Heart left ventricle (tissue), 16 donors: ENCODE results near the gene XCL2. TPM values are rescaled to one million over a fixed set of nuclear protein-coding genes. Genes with fewer than 3 reads are reported as not detected.
"Not testable (repeated sequence)": the region's sequence is repeated elsewhere in the genome, so short reads cannot be mapped to it uniquely, and the experiment has no call there.

ENCODE experiments used
- ATAC-seq, 4 donors: fragments of 200-7000 bp; cut with Tn5 transposase; one replicate each; pipeline ENCODE4 v1.9.1; 2020 to 2022; ENCODE audit warnings: moderate library complexity in 4 of 4, mild to moderate bottlenecking in 3 of 4, moderate number of reproducible peaks in 1 of 4
- DNase-seq, 5 donors: peaks; one replicate each; pipeline ENCODE4 v3.0.0-alpha.2; 2020
- H3K27ac ChIP-seq, 12 donors: fragments of 200-600 bp; sonication (generic) in 4 of 12; one replicate each; pipeline versions ENCODE4 v1.5.0 to v1.8.0; 2016 to 2022; ENCODE audit warnings: mild to moderate bottlenecking in 2 of 12
- H3K27me3 ChIP-seq, 9 donors: fragments of 200-600 bp; sonication (generic) in 2 of 9; one replicate each; pipeline versions ENCODE4 v1.5.1 to v1.8.0; 2016 to 2022; ENCODE audit warnings: mild to moderate bottlenecking in 3 of 9
- H3K36me3 ChIP-seq, 9 donors: fragments of 200-600 bp; sonication (generic) in 2 of 9; one replicate each; pipeline versions ENCODE4 v1.5.0 to v1.8.0; 2018 to 2022; ENCODE audit warnings: mild to moderate bottlenecking in 2 of 9
- H3K4me1 ChIP-seq, 12 donors: fragments of 200-600 bp; sonication (generic) in 4 of 12; one replicate each; pipeline versions ENCODE4 v1.5.0 to v1.8.0; 2016 to 2022; ENCODE audit warnings: mild to moderate bottlenecking in 3 of 12
- H3K4me3 ChIP-seq, 12 donors: fragments of 200-600 bp; sonication (generic) in 4 of 12; one replicate each; pipeline versions ENCODE4 v1.5.0 to v1.8.0; 2017 to 2022; ENCODE audit warnings: mild to moderate bottlenecking in 9 of 12, moderate library complexity in 4 of 12
- H3K9me3 ChIP-seq, 12 donors: fragments of 200-600 bp; sonication (generic) in 4 of 12; one replicate each; pipeline versions ENCODE4 v1.5.0 to v1.8.0; 2016 to 2022; ENCODE audit warnings: mild to moderate bottlenecking in 1 of 12
- POLR2A ChIP-seq, 2 donors: fragments of 450-650 bp; IDR thresholded peaks; one replicate each; pipeline ENCODE4 v1.6.1; 2017; ENCODE audit warnings: antibody characterized with exemption in 2 of 2, mild to moderate bottlenecking in 2 of 2, moderate library complexity in 2 of 2
- WGBS, 4 donors: extraction: QIAGEN DNeasy Blood & Tissue Kit in 2 of 4; methylation state at CpG; one replicate each; pipeline versions ENCODE4 v1.1.5 to v1.1.7; 2013 to 2018; 5-methylcytosine and 5-hydroxymethylcytosine counted together
- intact Hi-C, 10 donors: fragments of 100-400 bp; cut with DNase I; formaldehyde crosslinking; loops; one replicate each; pipeline versions ENCODE4 v1.11.1 to v1.14.2; 2022
- polyA plus RNA-seq, 2 donors: library from polyadenylated mRNA; stranded (reverse); fragments of 200-250 nt; gene quantifications; one replicate each; pipeline ENCODE4 v1.2.3, GENCODE V29; 2013
- total RNA-seq, 9 donors: library from RNA; depleted of rRNA in 2 of 9; stranded (reverse); fragments of >200 nt in 2 of 9; fragmentation: NEBNext Ultra II Directional in 3 of 9; extraction: Animal tissue kit (Norgen Biotek cat#: 25700) in 3 of 9; gene quantifications; one replicate each; pipeline versions ENCODE4 v1.1.0 to v1.2.4, GENCODE V29; 2016 to 2023
- TF ChIP-seq, protein P1 (sequence below), 12 donors: fragments of 200-600 bp; sonication (generic) in 4 of 12; IDR thresholded peaks; one replicate each; pipeline versions ENCODE4 v1.5.0 to v1.8.0; 2018 to 2022; ENCODE audit warnings: antibody characterized with exemption in 12 of 12, mild to moderate bottlenecking in 5 of 12
- donor health status: ischemic (EF 13 %, LVEDD 7.1; RV severe dilation, severe dysfunction).
- donor health status: healthy with polysubstance abuse.
- donor health status: DM: no; HTN: yes; CAD: no.
- donor health status: DM: no; HTN: no; CAD: no.
- donor health status: ischemic (EF 25% LVEDD 6.9; RV normal size, moderate dysfunction).
- donor health status: ischemic (EF 25% LVEDD 5.7; RV mildly dilated, moderate dysfunction).
- donor health status: healthy.
- donor health status: DM: yes; HTN: yes; CAD: no.
- donor health status: ischemic (EF 35%, LVEDD 5.7; RV mildly dilated, moderate dysfunction).
- donor health status: nonischemic (EF 11% LVEDD 7.7; RV severe dilation, severe dysfunction).
- donor health status: DM: yes; HTN: yes; CAD: no.
- donor health status: PGD.
- donor health status: ischemic (EF 29% LVEDD 5.4; RV normal size, mild dysfunction).
- donor health status: nonischemic (EF 23%, LVEDD 6.1; RV moderate dilation, normal function).

XCL2 gene
- total and polyA plus RNA-seq, 11 donors = 2.7 to 3.6 TPM; not detected in 9

DNA sequence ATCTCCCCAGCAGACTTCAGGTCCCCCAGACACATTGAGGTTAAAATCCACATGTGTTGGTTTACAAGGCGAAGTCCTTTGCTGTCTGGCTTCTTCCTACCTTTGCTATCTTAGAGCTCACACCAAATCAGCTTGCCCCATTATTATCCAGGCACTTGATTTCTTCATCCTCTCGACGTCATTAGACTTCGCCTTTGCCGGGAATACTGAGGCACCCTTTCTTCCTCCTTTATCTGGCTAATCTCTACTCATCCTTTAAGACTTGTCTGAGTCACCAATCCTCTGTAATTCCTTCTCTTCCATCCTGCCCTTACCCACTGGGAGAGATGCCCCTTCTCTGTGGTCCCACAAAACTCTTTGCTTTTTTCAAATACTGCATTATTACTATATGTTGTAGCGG is 9.2 kb upstream of the XCL2 start:
- ATAC-seq (no peak), DNase-seq (no peak)
- Histone ChIP-seq H3K27ac (no peak overlapping the region), H3K36me3 (no peaks in the 10 kb centered on the region), H3K4me1 (peaks cover 0 to 5% (median 0%) of the 10 kb centered on the region in 12 donors), H3K4me3 (no peak overlapping the region), H3K9me3 (peaks cover 0 to 2% (median 0%) of the 10 kb centered on the region in 12 donors), H3K27me3 (no peaks in the 10 kb centered on the region)
- intact Hi-C loops = no loop called here
- WGBS, 4 donors = 87 to 94% (median 89%) methylated on average over 6 of the region's 6 CpGs
- TF ChIP-seq, protein P1, sequence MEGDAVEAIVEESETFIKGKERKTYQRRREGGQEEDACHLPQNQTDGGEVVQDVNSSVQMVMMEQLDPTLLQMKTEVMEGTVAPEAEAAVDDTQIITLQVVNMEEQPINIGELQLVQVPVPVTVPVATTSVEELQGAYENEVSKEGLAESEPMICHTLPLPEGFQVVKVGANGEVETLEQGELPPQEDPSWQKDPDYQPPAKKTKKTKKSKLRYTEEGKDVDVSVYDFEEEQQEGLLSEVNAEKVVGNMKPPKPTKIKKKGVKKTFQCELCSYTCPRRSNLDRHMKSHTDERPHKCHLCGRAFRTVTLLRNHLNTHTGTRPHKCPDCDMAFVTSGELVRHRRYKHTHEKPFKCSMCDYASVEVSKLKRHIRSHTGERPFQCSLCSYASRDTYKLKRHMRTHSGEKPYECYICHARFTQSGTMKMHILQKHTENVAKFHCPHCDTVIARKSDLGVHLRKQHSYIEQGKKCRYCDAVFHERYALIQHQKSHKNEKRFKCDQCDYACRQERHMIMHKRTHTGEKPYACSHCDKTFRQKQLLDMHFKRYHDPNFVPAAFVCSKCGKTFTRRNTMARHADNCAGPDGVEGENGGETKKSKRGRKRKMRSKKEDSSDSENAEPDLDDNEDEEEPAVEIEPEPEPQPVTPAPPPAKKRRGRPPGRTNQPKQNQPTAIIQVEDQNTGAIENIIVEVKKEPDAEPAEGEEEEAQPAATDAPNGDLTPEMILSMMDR (IDR thresholded peaks at IDR 0.05) = no peak
- no peak for TF ChIP-seq POLR2A (IDR thresholded peaks at IDR 0.05)

DNA sequence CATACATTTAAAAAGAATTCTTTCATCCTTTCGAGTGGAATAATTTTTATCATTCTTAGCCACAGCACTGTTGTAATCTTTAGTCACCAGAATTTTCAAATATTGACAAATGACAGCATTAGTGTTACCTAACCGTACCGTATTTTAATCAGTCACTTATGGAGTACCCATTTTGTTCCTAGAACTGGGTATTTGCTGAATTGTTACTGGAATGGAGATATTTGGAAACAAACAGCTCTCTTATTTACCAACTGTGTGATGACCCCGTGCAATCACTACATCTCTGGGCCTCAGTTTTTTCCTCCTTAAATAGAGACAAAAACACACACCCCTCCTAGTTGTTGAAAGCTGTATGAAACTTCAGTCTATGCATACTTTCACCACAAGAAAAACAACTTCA is 7.9 kb upstream of the XCL2 start:
- Histone ChIP-seq H3K4me1 (peaks cover 0 to 5% (median 0%) of the 10 kb centered on the region in 12 donors), H3K27me3 (no peaks in the 10 kb centered on the region), H3K36me3 (no peaks in the 10 kb centered on the region), H3K9me3 (peaks cover 0 to 2% (median 0%) of the 10 kb centered on the region in 12 donors), H3K4me3 (no peak overlapping the region), H3K27ac (no peak overlapping the region)
- ATAC-seq (no peak), DNase-seq (no peak)
- TF ChIP-seq, protein P1 (IDR thresholded peaks at IDR 0.05) = no peak
- TF ChIP-seq POLR2A (IDR thresholded peaks at IDR 0.05) = no peak
- 88 to 90% (median 88%) methylated on average over 4 of the region's 4 CpGs for WGBS, 4 donors
- intact Hi-C loops = no loop called here

DNA sequence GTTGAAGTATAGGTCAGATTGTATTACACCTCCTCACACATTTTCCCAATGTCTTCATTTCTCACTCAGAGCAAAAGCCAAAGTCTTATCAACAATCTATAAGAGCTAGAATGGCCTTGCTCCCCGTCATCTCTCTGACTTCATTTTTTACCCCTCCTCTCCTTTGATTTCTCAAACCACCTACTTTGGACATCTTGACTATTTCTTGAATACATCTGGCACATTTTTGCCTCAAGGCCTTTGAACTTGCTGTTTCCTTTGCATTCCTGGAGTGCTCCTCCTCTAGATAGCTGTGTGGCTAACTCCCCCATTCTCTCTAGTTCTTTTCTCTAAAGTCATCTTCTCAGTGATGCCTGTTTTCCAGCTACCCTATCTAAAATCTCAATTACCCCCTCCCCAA is 7.2 kb upstream of the XCL2 start:
- 62 to 77% (median 69%) methylated on average over 1 of the region's 1 CpG for WGBS, 4 donors
- intact Hi-C loops = no loop called here
- Histone ChIP-seq H3K27ac (no peak overlapping the region), H3K4me1 (peaks cover 0 to 5% (median 0%) of the 10 kb centered on the region in 12 donors), H3K36me3 (no peaks in the 10 kb centered on the region), H3K4me3 (no peak overlapping the region), H3K27me3 (no peaks in the 10 kb centered on the region), H3K9me3 (peaks cover 0 to 6% (median 0%) of the 10 kb centered on the region in 12 donors)
- ATAC-seq (no peak), DNase-seq (no peak)
- TF ChIP-seq, protein P1 (IDR thresholded peaks at IDR 0.05) = no peak
- no peak for TF ChIP-seq POLR2A (IDR thresholded peaks at IDR 0.05)

DNA sequence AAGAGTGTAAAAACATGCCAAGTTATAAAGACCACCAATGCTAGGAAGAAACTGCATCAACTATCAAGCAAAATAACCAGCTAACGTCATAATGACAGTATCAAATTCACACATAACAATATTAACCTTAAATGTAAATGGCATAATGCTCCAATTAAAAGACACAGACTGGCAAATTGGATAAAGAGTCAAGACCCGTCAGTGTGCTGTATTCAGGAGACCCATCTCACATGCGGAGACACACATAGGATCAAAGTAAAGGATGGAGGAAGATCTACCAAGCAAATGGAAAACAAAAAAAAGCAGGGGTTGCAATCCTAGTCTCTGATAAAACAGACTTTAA is 2.7 kb upstream of the XCL2 start:
- H3K27me3 ChIP-seq, ATAC-seq, H3K4me3 ChIP-seq, H3K27ac ChIP-seq, H3K4me1 ChIP-seq, H3K9me3 ChIP-seq, DNase-seq, intact Hi-C loops, H3K36me3 ChIP-seq: not testable (repeated sequence)
- WGBS, 4 donors = 81 to 97% (median 94%) methylated on average over 3 of the region's 3 CpGs
